K562 (cell line): ENCODE results near the gene NCAPG2. TPM values are rescaled to one million over a fixed set of nuclear protein-coding genes. Genes with fewer than 3 reads are reported as not detected.

Source experiments
- ATAC-seq: fragments of 200-7000 bp; cut with Tn5 transposase; 3 replicates; pipeline ENCODE4 v1.9.1; 2020; ENCODE audit warnings: moderate library complexity
- BruUV-seq: library from RNA; stranded (reverse); fragments of 400-500 nt; replicated peaks from 2 replicates; lab custom pipeline; 2021; lab: Mats Ljungman, UMichigan
- CTCF ChIA-PET: fragments of 300-600 bp; formaldehyde crosslinking; extraction: SDS; loops from one replicate; lab custom pipeline; 2021; ENCODE audit warnings: low intra/inter-chr PET ratio; lab: Yijun Ruan, JAX
- POLR2A ChIA-PET: fragments of 300-600, 350-650 bp; sonication (Branson Sonifier 250); formaldehyde crosslinking; extraction: SDS; loops from one replicate; lab custom pipeline; 2021; ENCODE audit warnings: antibody characterized with exemption, inconsistent platforms; lab: Yijun Ruan, JAX
- DNase-seq, 4 experiments: peaks; one replicate each; pipeline versions ENCODE4 v3.0.0 to v3.0.0-alpha.2; 2011 to 2018; ENCODE audit warnings: low spot score in 3 of 4, mixed read lengths in 3 of 4; ENCODE audit errors: extremely low read depth in 1 of 4
- FAIRE-seq: peaks from 2 replicates; lab custom pipeline; 2011; peaks lifted over from hg19 to GRCh38; lab: Jason Lieb, UNC
- H2AFZ ChIP-seq: 2 replicates; pipeline ENCODE4 v1.6.0; 2011; ENCODE audit warnings: low read depth, low read length, control low read depth, inconsistent platforms
- H3K27ac ChIP-seq: fragments of 200-600 bp; 3 replicates; pipeline ENCODE4 v1.8.0; 2011; ENCODE audit warnings: low read depth, mild to moderate bottlenecking, control low read depth, inconsistent platforms, low read length, moderate library complexity, mixed read lengths; ENCODE audit errors: extremely low read depth
- H3K27me3 ChIP-seq, 2 experiments: fragments of 300-600 bp in 1 of 2; 2 replicates in 1 of 2; 3 replicates in 1 of 2; pipeline versions ENCODE4 v1.6.0 to v1.8.0; 2011; ENCODE audit warnings: inconsistent platforms in 2 of 2, low read length in 2 of 2, mild to moderate bottlenecking in 1 of 2, mixed read lengths in 1 of 2, moderate library complexity in 1 of 2; ENCODE audit not compliant: control insufficient read depth in 2 of 2, insufficient read depth in 2 of 2
- H3K36me3 ChIP-seq: fragments of 300-600 bp; 3 replicates; pipeline ENCODE4 v1.8.0; 2011; ENCODE audit warnings: mild to moderate bottlenecking, low read length, inconsistent platforms; ENCODE audit not compliant: control insufficient read depth, insufficient read depth
- H3K4me1 ChIP-seq, 2 experiments: fragments of 200-600 bp in 1 of 2; replicated peaks in 1 of 2; 2 replicates in 1 of 2; 3 replicates in 1 of 2; pipeline versions ENCODE4 v1.5.1 to v1.8.0; 2011; ENCODE audit warnings: inconsistent platforms in 2 of 2, low read length in 2 of 2, mild to moderate bottlenecking in 1 of 2, mixed read lengths in 1 of 2, moderate library complexity in 1 of 2; ENCODE audit not compliant: control insufficient read depth in 2 of 2, insufficient read depth in 2 of 2
- H3K4me2 ChIP-seq: 2 replicates; pipeline ENCODE4 v1.6.1; 2011; ENCODE audit warnings: low read length, control low read depth, inconsistent platforms, mixed read lengths; ENCODE audit not compliant: insufficient read depth
- H3K4me3 ChIP-seq: fragments of 200-600 bp; sonication (generic), shearing (Covaris generic); 2 replicates; pipeline ENCODE4 v1.5.1; 2016; ENCODE audit warnings: control low read depth, inconsistent platforms
- H3K79me2 ChIP-seq: fragments of 200-600 bp; 3 replicates; pipeline ENCODE4 v1.8.0; 2011; ENCODE audit warnings: low read length, inconsistent platforms; ENCODE audit not compliant: control insufficient read depth, insufficient read depth
- H3K9ac ChIP-seq, 2 experiments: 2 replicates each; pipeline versions ENCODE4 v1.6.0 to v1.6.1; 2011; ENCODE audit warnings: low read depth in 2 of 2, low read length in 2 of 2, control low read depth in 1 of 2, inconsistent platforms in 1 of 2, mild to moderate bottlenecking in 1 of 2, mixed read lengths in 1 of 2; ENCODE audit not compliant: insufficient read depth in 1 of 2
- H3K9me1 ChIP-seq: one replicate; pipeline ENCODE4 v1.6.0; 2011; ENCODE audit warnings: inconsistent platforms, mild to moderate bottlenecking, low read length, moderate library complexity; ENCODE audit not compliant: control insufficient read depth, insufficient read depth
- H3K9me3 ChIP-seq: replicated peaks from 2 replicates; pipeline ENCODE4 v1.5.1; 2011; ENCODE audit warnings: low read depth, low read length, inconsistent platforms; ENCODE audit not compliant: control insufficient read depth, insufficient read depth
- H4K20me1 ChIP-seq: replicated peaks from 2 replicates; pipeline ENCODE4 v1.6.1; 2011; ENCODE audit warnings: low read length, inconsistent platforms, mixed read lengths; ENCODE audit not compliant: control insufficient read depth, insufficient read depth
- EP300 ChIP-seq: IDR thresholded peaks from 2 replicates; pipeline ENCODE4 v1.6.1; 2012; ENCODE audit warnings: low read length, improper control_type of control experiment
- NFYB ChIP-seq: IDR thresholded peaks from 2 replicates; pipeline ENCODE4 v1.6.1; 2011; ENCODE audit warnings: mild to moderate bottlenecking, moderate library complexity; ENCODE audit not compliant: insufficient read length; ENCODE audit errors: extremely low read depth
- RFX5 ChIP-seq: IDR thresholded peaks from 2 replicates; pipeline ENCODE4 v1.6.1; 2011; ENCODE audit warnings: low read depth, mild to moderate bottlenecking, improper control_type of control experiment, low read length
- TFE3 ChIP-seq: fragments of 450-650 bp; formaldehyde crosslinking; IDR thresholded peaks from 2 replicates; pipeline ENCODE4 v1.4.0; 2020; ENCODE audit warnings: mild to moderate bottlenecking, mixed read lengths
- WGBS: fragments of 100-300 bp; shearing (Covaris generic); methylation state at CpG from one replicate; pipeline ENCODE4 v1.1.6; 2016; ENCODE audit warnings: low coverage, mixed read lengths; ENCODE audit not compliant: insufficient coverage; ENCODE audit errors: missing lambda C conversion rate; 5-methylcytosine and 5-hydroxymethylcytosine counted together
- in situ Hi-C: fragments of 300-500 bp; cut with MboI; formaldehyde crosslinking; loops from 4 replicates; pipeline ENCODE4 v1.15.0; 2018; ENCODE audit warnings: inconsistent platforms, mixed read lengths
- intact Hi-C: fragments of 100-400 bp; cut with micrococcal nuclease; formaldehyde crosslinking; loops from 2 replicates; pipeline ENCODE4 v1.14.2; 2022
- polyA plus RNA-seq, 8 experiments: library from polyadenylated mRNA; depleted of rRNA in 4 of 8; stranded (reverse) in 5 of 8; unstranded in 3 of 8; fragments of >200 nt; fragmentation: Nextera tagmentation in 2 of 8; fragmentation: Illumina TruSeq in 1 of 8; extraction: Ambion mirVana in 2 of 8; extraction: Trizol in 1 of 8; gene quantifications; 2 replicates each; pipeline versions ENCODE4 v1.2.1 to v1.2.3, GENCODE V29; 2011 to 2014; ENCODE audit warnings: inconsistent platforms in 1 of 8, missing spikeins in 1 of 8
- total RNA-seq, 7 experiments: library from RNA; depleted of rRNA in 6 of 7; stranded (reverse); fragments of >200 nt in 6 of 7; fragmentation: Illumina TruSeq in 2 of 7; extraction: Trizol in 2 of 7; gene quantifications; 2 replicates each; pipeline versions ENCODE4 v1.2.1 to v1.2.3, GENCODE V29; 2011 to 2021; ENCODE audit warnings: low replicate concordance in 1 of 7

NCAPG2 gene
- total and polyA plus RNA-seq, 9 of the 15 experiments (the other 6 are each of a cell fraction or from before 2014, with no cell fraction given) = 21.5 to 127 (median 86.1) TPM

GRCh38 chr7:158623241-158623640, 81.4 kb downstream of the NCAPG2 start (continued):
- TF ChIP-seq NFYB (no peak), EP300 (no peak)

GRCh38 chr7:158620839-158621441, 83.7 kb downstream of the NCAPG2 start:
- Histone ChIP-seq H4K20me1 (no peaks in the 10 kb centered on the region), H3K27ac (no peak overlapping the region), H3K9ac (no peak overlapping the region), H3K4me1 (peaks cover 14 to 18% of the 10 kb centered on the region in 2 experiments), H3K4me3 (no peak overlapping the region), H3K27me3 (no peaks in the 10 kb centered on the region), H3K79me2 (no peaks in the 10 kb centered on the region; the same call in 1 of the 3 replicates), H3K9me1 (no peaks in the 10 kb centered on the region), H2AFZ (no peak overlapping the region), H3K36me3 (peaks cover 42% of the 10 kb centered on the region; the same call in 2 of the 3 replicates), H3K4me2 (no peak overlapping the region), H3K9me3 (no peaks in the 10 kb centered on the region)
- TF ChIP-seq TFE3 (CRISPR knock-in tag) (peak; percentile 14; the same call in 1 of the 2 replicates), RFX5 (no peak)
- no TSS peak for BruUV-seq
- FAIRE-seq = no peak
- ChIA-PET CTCF (no interaction called here), POLR2A (no interaction called here)
- WGBS = 88% methylated on average over 6 of the region's 6 CpGs
- in situ Hi-C loops = no loop called here
- intact Hi-C loops = no loop called here
- no peak for ATAC-seq
- DNase-seq = no peak
